Common myeloid progenitor, CD34-positive (primary cell): ENCODE measurements around the gene SDF4.

Experiments used
- CTCF ChIA-PET: fragments of 350-600 bp; sonication (Branson Sonifier 250); formaldehyde crosslinking; loops from one replicate; lab custom pipeline; 2021; ENCODE audit warnings: antibody characterized with exemption; lab: Charles Lee
- POLR2A ChIA-PET: fragments of 350-600 bp; sonication (Branson Sonifier 250); formaldehyde crosslinking; loops from one replicate; lab custom pipeline; 2021; ENCODE audit warnings: antibody characterized with exemption; lab: Charles Lee
- DNase-seq, 3 donors: peaks; one replicate each; pipeline versions ENCODE4 v3.0.0 to v3.0.0-alpha.2; 2013
- H3K27ac ChIP-seq, 2 experiments: 1 replicate in 1 of 2; 2 replicates in 1 of 2; pipeline ENCODE4 v1.7.0; 2013; ENCODE audit warnings: inconsistent platforms in 2 of 2, low read length in 2 of 2, mild to moderate bottlenecking in 2 of 2, low read depth in 1 of 2, moderate library complexity in 1 of 2; ENCODE audit not compliant: severe bottlenecking in 2 of 2, insufficient read depth in 1 of 2, poor library complexity in 1 of 2
- H3K27me3 ChIP-seq, 5 experiments: replicated peaks in 2 of 5; 1 replicate in 3 of 5; 2 replicates in 2 of 5; pipeline versions ENCODE4 v1.6.1 to v1.7.0; 2013; ENCODE audit warnings: low read length in 4 of 5, mild to moderate bottlenecking in 2 of 5, moderate library complexity in 2 of 5, inconsistent platforms in 1 of 5; ENCODE audit not compliant: insufficient read depth in 5 of 5, control insufficient read depth in 4 of 5
- H3K36me3 ChIP-seq, 4 experiments: 1 replicate in 2 of 4; 2 replicates in 2 of 4; pipeline versions ENCODE4 v1.6.1 to v1.7.0; 2013; ENCODE audit warnings: low read length in 3 of 4, control low read depth in 1 of 4, mild to moderate bottlenecking in 1 of 4; ENCODE audit not compliant: control insufficient read depth in 4 of 4, insufficient read depth in 4 of 4
- H3K4me1 ChIP-seq, 4 experiments: 1 replicate in 3 of 4; 2 replicates in 1 of 4; pipeline versions ENCODE4 v1.6.1 to v1.7.1; 2013; ENCODE audit warnings: low read length in 3 of 4, mild to moderate bottlenecking in 3 of 4, control low read depth in 1 of 4, inconsistent platforms in 1 of 4, moderate library complexity in 1 of 4; ENCODE audit not compliant: control insufficient read depth in 4 of 4, insufficient read depth in 4 of 4; ENCODE audit errors: control extremely low read depth in 1 of 4
- H3K4me3 ChIP-seq, 7 experiments: 1 replicate in 4 of 7; 2 replicates in 3 of 7; pipeline versions ENCODE4 v1.5.1 to v1.7.0; 2013; ENCODE audit warnings: mild to moderate bottlenecking in 7 of 7, low read length in 6 of 7, moderate library complexity in 6 of 7, inconsistent platforms in 2 of 7, low read depth in 2 of 7, control low read depth in 1 of 7; ENCODE audit not compliant: insufficient read depth in 4 of 7, control insufficient read depth in 1 of 7; ENCODE audit errors: extremely low read depth in 1 of 7
- H3K9me3 ChIP-seq, 5 experiments: 1 replicate in 4 of 5; 2 replicates in 1 of 5; pipeline versions ENCODE4 v1.6.1 to v1.7.1; 2013; ENCODE audit warnings: low read length in 4 of 5, mild to moderate bottlenecking in 2 of 5, inconsistent platforms in 1 of 5, low read depth in 1 of 5, moderate library complexity in 1 of 5; ENCODE audit not compliant: control insufficient read depth in 4 of 5, insufficient read depth in 2 of 5; ENCODE audit errors: control extremely low read depth in 1 of 5
- WGBS: methylation state at CpG from one replicate; pipeline ENCODE4 v1.1.5; 2013; ENCODE audit not compliant: insufficient coverage; 5-methylcytosine and 5-hydroxymethylcytosine counted together

The SDF4 gene

GRCh38 chr1:1168451-1169411 is 63.1 kb downstream of the SDF4 start:
- H3K4me3 ChIP-seq = no peak overlapping the region
- no peaks in the 10 kb centered on the region for H3K9me3 ChIP-seq
- ChIA-PET CTCF (interaction anchor here (0.6 to 1.8 kb wide), 4 partner anchors 9 to 109 kb away, joined by 3 to 6 read pairs (median 4); no protein-coding TSS in a partner anchor), POLR2A (interaction anchor here (0.9 to 1.5 kb wide), 3 partner anchors 8 to 44 kb away, joined by 3 to 4 read pairs (median 4); no protein-coding TSS in a partner anchor)
- H3K27ac ChIP-seq = no peak overlapping the region
- H3K27me3 ChIP-seq = peaks cover 0 to 26% (median 2%) of the 10 kb centered on the region in 5 experiments
- WGBS = 95% methylated on average over 34 of the region's 37 CpGs
- peaks cover 0 to 61% (median 27%) of the 10 kb centered on the region in 4 experiments for H3K4me1 ChIP-seq
- no peak for DNase-seq
- H3K36me3 ChIP-seq = no peaks in the 10 kb centered on the region

GRCh38 chr1:1167841-1168450 is 63.9 kb downstream of the SDF4 start:
- peaks cover 0 to 23% (median 0%) of the 10 kb centered on the region in 5 experiments for H3K27me3 ChIP-seq
- H3K36me3 ChIP-seq = no peaks in the 10 kb centered on the region
- no peak overlapping the region for H3K27ac ChIP-seq
- 92% methylated on average over 28 of the region's 36 CpGs for WGBS
- no peaks in the 10 kb centered on the region for H3K9me3 ChIP-seq
- CTCF ChIA-PET = interaction anchor here (0.6 kb wide), 1 partner anchor 108 kb away, joined by 3 read pairs; no protein-coding TSS in a partner anchor
- no peak overlapping the region for H3K4me3 ChIP-seq
- H3K4me1 ChIP-seq = peaks cover 0 to 54% (median 20%) of the 10 kb centered on the region in 4 experiments
- no peak for DNase-seq
- POLR2A ChIA-PET = interaction anchor here (1.3 kb wide), 1 partner anchor 11 kb away, joined by 4 read pairs; no protein-coding TSS in a partner anchor

- no peak overlapping the region for H3K4me3 ChIP-seq
- DNase-seq = no peak
- ChIA-PET POLR2A (no interaction called here), CTCF (no interaction called here)
- H3K27ac ChIP-seq = no peak overlapping the region
- H3K9me3 ChIP-seq = no peaks in the 10 kb centered on the region
- peaks cover 0 to 54% (median 19%) of the 10 kb centered on the region in 4 experiments for H3K4me1 ChIP-seq
- H3K27me3 ChIP-seq = peaks cover 0 to 24% (median 0%) of the 10 kb centered on the region in 5 experiments
- 88% methylated on average over 19 of the region's 20 CpGs for WGBS
- no peaks in the 10 kb centered on the region for H3K36me3 ChIP-seq
These were observed 64.4 kb downstream of the SDF4 start for GRCh38 chr1:1167398-1167821.
